ENCODE data around the gene STIM1.
A peak's percentile ranks its signal among the peaks of the same experiment; 100 is the strongest.
"Not testable (repeated sequence)": the region's sequence is repeated elsewhere in the genome, so short reads cannot be mapped to it uniquely, and the experiment has no call there.

STIM1 gene

DNA sequence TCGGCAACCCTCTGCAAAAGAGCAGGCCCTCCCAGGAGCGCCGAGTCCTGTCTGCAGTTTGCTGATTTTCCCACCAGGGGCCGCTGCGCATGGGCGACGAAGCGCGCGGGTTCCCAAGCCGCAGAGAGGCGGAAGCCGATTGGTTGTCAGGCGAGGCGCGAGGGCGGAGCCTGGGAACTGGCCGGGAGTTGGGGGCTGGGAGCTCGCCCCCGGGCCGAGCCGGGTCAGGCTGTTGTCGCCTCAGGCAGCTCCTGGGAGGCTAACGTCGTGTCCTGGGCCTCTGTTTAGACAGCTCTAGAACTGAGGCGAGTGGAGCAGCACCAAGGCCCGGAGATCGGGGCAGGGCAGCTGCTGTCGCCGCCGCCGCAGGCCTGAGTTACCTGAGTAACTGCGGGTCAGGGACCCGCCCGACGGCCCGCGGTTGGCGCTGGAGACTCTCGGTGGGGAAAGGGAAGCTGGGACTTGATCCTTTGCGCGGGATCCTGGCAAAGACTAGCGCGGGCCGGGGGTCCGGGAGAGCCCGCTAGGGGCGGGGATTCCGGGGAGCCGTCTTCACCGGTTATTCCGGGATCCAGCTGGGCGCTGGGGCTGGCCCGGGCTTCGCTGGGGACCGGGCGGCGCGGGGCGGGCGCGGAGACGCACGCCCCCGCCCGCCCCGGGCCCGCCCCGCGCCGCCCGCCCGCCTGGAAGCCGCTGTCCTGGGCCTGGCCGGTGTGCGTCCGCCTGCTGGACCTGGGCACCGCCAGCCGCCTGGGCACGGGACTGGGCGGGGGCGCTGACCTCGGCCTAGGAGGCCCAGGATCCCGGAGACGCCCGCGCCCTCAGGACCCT is at the start of gene STIM1:
Gene STIM1, plus strand, starts transcription at position 688 of the 831 bp plus-strand sequence. CDS start 607 bp downstream, outside the sequence.
- DNase-seq (ENCODE audit: low read depth) = peak; percentile 96

DNA sequence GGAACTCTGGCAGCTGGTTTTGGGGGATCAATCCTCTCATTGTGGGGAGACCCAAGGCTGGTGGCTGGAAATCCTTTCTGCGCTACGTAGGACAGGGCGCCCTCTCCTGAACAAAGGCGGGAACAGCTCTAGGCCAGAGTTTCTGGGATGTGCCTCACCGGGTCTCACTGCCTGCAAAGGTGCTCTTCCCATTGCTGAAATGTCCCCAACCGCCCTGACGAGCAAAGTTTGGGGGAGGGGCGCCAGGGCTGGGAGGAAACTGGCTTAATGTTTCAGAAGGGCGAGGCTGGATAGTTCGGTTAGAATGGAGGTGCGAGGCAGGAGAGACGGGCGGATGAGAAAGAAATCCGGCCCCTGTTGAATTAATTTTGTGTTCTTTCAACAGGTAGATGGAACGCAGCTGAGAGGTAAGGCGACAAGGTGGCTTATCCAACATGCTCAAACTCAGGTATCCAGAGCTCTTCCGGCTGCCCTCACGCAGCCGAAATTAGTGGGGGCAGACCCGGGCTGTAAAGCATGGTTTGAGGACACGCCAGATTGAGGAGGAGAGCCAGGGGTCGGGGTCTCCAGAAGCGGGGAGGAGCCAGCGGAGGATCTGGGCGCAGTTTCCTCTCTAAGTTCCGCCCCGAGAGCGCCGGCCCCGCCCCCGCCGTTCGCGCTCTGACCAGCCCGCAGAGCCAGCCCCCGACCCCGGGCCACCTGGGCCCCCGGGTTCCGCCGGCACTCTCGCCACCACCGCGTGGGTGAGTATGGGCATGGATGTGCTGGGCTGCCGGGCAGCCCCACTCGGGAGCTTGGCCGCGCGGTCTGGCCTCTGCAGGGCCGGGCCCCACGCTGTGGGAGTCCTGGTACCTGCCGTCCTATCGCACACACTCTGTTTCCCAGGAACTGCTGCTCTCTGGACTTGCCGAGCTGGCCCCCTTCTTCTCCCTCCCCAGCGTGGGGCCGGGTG is 47.3 kb upstream of the STIM1 start, which contains the start of gene PGAP2:
Gene PGAP2, plus strand, starts transcription at position 652 of the 952 bp plus-strand sequence. CDS start 2,700 bp downstream, outside the sequence.
- peak; percentile 26 for DNase-seq (ENCODE audit: low read depth)

DNA sequence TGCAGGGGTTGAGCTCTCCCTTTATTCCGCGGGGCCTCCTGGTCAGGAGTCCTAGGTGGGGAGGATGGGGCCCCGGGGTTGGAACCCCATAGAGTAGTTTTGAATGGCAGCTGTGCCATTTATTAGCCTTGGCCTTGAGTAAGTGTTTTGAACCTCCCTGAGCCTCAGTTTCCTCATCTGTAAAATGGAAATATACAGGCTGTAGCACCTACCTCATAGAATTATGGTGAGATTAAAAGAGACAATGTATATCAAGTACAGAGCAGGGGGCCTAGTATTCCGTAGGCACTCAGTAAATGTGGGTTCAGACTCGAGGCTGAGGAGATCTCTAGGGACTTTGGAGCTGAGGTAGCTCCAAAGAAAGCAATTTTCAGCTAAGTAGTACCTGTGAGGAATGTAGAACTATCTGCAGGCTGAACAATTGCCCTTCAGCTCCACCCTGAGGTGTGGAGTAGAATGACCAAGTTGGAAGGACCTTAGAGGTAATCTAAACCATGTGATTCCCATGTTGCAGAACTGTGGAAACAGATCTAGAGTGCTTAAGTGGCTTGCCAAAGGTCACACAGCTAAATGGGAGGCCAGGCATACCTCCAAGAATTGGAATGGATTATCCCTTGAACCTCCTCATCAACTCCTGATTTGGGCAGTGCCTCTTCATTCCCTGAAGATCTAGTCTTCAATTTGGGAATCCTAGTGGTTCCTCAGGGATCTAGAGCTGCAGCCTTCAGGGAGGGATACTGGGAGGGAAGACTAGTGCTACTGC is 46.4 kb upstream of the STIM1 start:
- peak; percentile 33 for DNase-seq (ENCODE audit: low read depth)

DNA sequence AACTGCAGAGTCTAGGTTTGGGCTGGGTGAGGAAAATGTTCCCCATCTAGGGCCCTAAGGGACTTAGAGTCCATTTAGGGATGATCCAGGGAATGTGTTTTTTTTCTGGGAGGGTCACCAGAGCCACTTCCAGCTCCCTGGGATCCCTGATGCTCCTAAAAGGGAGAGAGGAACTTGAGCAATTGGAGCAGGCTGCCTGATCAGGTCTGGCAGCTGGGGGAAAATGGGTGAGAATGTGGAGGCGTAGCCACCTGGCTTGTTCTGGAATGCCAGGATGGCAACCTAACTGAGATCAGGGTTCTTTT is 45.9 kb upstream of the STIM1 start:
- DNase-seq (ENCODE audit: low read depth) = no peak

DNA sequence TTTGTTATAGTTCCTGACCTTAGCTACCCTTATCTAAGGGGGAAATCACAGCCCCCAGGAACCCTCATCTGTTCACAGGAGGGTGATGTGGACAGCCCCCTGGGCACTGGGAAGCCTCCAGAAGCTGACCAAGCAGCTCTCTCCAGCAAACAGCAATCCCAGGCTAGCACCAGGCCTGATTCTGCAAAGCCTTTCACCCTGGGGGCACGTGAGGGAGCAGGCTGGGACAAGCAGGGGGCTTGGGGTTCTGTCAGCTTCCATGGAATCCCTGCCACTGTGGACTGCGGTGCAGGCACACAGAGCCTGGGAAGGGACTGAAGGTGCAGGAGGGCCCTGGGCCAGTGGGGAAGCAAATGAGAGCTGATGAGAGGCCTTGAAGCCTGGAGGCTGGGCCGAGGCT is 45.0 kb upstream of the STIM1 start:
- DNase-seq (ENCODE audit: low read depth) = no peak

DNA sequence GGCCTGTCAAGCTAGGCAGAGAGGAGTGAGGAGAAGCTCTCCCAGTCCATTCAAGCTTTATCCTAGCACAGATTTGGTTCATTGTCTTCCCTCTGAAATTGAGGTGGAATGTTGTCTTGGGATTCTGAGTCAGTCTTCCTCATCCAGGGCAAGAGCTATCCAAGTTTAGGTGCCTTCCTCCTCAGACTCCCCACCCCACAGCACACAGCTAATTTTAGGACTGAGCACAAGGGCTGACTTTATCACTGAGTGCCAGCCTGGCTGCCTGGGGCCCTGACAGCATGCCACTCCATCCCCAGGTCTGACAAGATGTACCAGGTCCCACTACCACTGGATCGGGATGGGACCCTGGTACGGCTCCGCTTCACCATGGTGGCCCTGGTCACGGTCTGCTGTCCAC is 44.5 kb upstream of the STIM1 start:
- DNase-seq (ENCODE audit: low read depth) = no peak

DNA sequence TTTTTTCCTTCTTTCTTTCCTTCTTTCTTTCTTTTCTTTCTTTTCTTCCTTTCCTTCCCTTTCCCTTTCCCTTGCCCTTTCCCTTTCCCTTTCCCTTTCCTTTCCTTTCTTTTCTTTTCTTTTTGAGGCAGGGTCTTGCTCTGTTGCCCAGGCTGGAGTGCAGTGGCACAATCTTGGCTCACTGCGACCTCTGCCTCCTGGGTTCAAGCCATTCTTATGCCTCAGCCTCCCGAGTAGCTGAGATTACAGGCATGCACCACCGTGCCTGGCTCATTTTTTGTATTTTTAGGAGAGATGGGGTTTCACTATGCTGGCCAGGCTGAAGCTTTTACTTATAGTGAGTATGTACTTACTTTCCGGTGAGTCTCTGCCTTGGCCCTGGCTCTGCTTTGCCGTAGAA is 40.6 kb upstream of the STIM1 start:
- not testable (repeated sequence) for DNase-seq (ENCODE audit: low read depth)

DNA sequence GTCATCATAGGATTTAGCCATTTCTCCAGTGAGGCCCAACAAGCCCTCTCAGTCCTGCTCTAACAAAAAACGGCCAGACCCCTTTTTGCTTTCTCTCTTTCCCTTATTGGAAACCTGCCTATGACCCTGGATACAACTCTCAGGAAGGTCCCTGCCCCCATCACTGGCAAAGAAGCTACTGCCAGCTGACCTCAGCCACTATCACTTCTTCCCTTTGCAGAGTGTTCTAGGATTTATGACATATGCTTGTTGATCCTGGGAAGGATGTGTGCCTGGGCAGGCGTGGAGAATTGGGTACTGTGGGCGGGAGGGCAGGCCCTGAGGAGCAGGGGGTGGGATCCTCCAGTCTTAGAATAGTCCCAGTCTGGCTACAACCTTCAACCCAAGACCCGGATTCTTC is 39.6 kb upstream of the STIM1 start:
- no peak for DNase-seq (ENCODE audit: low read depth)

DNA sequence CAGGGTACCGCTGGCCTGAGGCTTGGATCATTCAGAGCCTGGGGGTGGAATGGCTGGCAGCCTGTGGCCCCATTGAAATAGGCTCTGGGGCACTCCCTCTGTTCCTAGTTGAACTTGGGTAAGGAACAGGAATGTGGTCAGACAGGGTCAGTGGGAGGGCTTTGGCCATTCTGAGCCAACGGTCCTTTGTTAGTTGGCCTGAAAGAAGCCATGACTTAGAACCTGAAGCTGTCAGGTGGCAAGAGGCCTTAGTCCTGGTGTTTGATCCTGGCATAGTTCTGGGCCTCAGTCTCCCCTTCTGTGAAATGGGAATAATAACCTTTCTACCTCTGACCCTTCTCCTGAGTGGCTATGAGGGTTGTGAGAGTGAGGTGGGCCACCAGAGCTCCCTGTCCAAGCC is 38.8 kb upstream of the STIM1 start:
- no peak for DNase-seq (ENCODE audit: low read depth)

DNA sequence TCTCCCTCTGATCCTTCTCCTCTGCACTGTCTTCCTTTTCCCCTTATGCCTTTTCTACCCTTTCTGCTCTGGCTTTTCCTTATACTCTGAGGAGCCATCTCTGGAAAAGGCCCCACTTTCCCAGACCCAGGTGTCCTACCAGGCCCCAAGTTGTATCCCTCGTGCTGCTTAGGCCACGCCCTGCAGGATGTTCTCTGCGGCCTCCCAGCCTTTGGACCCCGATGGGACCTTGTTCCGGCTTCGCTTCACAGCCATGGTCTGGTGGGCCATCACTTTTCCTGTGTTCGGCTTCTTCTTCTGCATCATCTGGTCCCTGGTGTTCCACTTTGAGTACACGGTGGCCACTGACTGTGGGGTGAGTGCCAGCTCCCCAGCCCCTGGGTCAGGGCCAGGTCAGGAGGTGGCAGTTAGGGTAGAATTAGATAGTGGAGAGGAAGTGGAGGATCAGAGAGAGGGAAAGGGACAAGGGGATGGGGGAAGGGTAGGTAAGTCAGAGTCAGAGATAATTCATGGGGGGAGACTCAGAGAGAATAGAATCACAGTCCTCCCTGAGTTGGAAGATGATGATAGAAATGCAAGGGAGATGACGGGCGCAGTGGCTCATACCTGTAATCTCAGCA is 38.2 kb upstream of the STIM1 start:
- DNase-seq (ENCODE audit: low read depth) = no peak

DNA sequence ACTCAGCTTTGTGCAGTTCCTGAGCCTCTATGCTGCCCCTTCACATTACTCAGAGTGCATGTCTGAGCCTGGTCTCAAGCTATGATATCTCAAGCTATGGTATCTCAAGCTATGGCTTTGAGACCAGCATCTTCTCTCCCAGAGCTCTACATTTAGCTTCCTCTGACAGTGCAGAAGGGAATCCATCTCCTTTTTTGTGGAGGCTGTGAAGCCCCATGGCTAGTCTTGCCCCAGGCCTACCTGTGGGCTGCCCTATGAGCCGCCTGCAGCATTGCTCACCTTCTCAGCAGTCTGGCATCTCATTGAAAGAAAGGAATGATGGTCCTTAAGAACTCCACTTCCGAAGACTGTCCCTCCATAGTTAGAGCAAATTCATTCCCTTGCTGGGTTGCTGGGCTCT is 34.5 kb upstream of the STIM1 start:
- no peak for DNase-seq (ENCODE audit: low read depth)

DNA sequence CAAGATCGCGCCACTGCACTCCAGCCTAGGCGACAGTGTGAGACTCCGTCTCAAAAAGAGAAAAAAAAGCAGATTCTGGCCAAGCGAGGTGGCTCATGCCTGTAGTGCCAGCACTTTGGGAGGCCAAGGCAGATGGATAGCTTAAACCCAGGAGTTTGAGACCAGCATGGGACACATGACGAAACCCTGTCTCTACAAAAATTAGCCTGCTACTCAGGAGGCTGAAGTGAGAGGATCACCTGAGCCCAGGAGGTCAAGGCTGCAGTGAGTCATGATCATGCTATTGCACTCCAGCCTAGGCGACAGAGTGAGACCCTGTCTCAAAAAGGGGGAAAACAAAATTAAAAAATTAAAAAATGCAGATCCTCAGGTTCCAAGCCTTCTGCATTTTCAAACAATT is 33.2 kb upstream of the STIM1 start:
- DNase-seq (ENCODE audit: low read depth) = no peak

DNA sequence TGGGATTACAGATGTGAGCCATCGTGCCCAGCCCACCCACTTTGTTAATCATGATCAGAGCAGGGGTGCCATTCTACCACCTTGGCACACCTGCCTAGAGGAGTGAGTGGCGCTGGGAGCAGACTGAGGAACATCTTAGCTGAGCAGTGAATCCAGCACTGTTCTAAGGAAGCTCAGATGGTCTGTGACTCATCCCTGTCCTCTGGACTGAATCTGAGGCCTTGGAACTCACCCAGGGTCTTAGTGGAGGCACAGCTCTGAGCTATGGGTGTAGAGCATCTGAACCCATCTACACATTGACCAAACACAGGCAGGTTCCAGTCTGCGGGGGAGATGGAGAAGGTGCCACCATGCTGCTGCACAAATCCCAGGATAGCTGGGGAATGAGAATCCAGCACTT is 32.2 kb upstream of the STIM1 start:
- DNase-seq (ENCODE audit: low read depth) = no peak

DNA sequence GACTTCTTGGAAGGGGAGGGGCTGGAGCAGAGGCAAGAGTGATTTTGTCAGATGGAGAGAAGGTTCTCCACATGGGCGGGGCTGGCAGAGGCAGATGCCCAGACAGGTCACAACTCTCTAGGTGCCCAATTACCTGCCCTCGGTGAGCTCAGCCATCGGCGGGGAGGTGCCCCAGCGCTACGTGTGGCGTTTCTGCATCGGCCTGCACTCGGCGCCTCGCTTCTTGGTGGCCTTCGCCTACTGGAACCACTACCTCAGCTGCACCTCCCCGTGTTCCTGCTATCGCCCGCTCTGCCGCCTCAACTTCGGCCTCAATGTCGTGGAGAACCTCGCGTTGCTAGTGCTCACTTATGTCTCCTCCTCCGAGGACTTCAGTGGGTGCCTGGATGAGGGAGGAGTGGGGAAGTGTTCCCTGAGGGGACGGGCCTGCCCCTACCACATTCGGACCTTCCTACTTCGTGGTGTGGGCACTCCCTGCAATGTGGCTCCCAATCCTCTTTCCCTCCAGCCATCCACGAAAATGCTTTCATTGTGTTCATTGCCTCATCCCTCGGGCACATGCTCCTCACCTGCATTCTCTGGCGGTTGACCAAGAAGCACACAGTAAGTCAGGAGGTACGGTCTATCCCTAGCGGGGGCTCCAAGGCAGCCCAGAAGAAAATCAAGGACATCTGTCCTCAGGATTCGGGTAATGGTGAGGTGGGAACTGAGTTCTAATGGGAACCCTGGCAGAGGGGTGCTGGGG is 31.5 kb upstream of the STIM1 start:
- no peak for DNase-seq (ENCODE audit: low read depth)

DNA sequence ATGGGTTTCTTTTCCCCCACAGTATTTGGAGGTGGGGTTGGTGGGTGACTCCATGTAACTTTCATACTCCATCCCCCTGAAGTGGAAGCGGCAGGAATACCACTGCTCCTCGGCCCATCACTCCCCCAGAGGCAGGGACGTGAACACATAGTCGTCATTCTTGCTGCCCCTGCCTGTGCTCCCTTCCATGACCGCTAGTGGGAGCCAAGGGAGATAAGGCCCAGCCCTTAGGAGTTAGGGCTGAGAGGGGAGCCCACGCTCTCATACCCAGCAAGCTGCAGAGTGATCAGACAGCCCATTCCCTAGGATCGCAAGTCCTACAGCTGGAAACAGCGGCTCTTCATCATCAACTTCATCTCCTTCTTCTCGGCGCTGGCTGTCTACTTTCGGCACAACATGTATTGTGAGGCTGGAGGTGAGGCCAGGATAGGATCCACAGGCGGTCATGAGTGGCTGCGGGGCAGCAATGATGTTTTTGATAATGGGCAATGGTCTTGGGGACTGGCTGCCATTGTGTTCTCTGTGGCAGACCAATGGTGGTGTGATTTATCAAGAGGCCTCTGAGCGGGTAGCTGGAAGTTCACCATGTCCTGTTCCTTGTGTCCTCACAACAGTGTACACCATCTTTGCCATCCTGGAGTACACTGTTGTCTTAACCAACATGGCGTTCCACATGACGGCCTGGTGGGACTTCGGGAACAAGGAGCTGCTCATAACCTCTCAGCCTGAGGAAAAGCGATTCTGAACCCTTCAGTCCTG is 30.6 kb upstream of the STIM1 start:
- peak; percentile 62 for DNase-seq (ENCODE audit: low read depth)

DNA sequence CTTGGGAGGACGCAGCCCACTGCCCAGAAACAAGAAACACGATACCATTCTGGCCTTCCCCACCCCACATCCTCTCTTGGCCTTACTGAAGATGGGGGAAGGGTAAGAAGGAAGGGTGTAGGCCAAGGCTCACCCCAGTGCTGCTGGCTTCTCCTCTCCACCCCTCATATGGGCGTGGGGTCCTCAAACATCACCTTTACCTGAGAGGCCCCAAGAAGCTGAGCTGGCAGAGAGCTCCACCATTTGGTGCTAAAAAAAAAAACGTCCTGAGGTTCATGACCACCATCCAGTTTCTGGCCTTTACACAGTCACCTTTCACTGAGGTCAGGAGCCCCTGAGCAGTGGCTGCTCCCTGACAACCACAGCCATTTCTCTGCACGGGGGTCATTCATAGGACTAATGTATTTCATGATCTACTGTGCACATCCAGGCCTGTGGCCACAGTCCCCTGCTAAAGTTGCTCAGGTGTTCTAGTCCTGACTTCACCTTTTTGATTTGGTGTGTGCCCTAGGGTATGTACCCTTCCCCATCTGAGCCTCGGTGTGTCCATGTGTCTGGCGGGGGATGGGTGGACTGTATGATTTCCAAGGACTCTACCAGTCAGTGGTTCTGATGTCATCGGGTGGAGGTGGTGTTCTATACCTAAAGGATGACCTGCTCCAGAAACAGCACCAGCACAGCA is 29.9 kb upstream of the STIM1 start:
- no peak for DNase-seq (ENCODE audit: low read depth)

DNA sequence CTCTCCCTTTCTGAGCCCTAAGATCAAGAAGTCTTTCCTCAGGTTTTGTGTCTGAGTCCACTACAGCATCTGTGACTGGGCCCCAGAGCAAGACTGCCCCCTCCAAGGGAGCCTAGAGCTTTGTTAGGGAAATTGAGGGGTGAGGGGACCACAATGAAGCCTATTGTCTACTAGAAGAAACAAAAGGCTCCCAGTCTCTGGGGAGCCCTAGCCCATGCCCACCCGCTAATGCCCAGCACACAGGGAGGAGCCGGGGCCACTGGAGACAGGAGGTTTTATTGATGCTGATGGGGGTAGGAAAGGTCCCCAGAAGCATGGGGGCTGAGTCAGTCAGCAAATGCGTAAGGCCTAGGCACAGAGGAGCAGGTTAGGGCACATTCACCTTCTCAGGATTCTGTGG is 28.7 kb upstream of the STIM1 start:
- no peak for DNase-seq (ENCODE audit: low read depth)

DNA sequence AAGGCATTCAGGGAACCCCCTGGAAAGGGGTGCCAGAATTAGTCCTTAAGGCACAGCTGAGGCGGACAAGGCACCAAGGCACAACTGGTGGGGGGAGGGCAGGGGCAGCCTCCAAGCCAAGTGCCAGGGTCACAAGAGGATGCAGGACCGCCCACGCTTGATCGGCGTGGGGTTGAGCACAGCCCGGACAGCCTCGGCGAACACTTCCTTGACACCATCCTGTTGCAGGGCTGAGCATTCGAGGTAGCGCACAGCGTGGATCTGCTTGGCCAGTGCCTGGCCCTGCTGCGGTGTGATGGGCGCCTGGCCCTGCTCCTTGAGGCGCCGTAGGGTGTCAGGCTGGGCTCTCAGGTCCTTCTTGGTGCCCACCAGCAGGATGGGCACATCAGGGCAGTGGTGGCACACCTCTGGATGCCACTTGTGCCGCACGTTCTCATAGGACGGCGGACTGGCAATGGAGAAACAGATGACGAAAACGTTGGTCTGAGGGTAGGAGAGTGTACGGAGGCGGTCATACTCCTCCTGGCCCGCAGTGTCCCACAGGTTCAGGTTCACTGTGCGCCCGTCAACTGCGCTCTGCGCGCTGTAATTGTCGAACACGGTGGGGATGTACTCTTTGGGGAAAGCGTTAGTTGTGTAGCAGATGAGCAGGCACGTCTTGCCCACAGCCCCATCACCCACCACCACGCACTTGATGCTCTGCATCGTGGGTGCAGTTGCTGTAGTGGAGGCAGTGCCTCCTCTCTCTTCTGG is 27.9 kb upstream of the STIM1 start:
- no peak for DNase-seq (ENCODE audit: low read depth)

DNA sequence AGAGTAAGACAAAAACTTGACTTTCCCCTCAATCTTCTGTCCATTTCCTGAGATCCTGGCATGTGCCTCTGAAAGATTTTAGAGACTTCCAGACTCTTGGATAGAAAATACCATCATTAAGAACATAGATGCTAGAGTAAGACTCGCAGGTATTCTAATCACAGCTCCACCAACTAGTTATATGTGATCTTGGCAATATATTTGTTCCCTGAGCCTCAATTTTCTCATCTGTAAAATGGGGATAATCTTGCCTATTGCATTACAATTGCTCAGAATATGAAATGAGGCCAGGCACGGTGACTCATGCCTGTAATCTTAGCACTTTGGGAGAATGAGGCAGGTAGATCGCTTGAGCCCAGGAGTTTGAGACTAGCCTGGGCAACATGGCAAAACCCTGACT is 25.4 kb upstream of the STIM1 start:
- DNase-seq (ENCODE audit: low read depth) = no peak
